NK-92 (cell line): Measurements from ENCODE around the gene CELF3.
"Not testable (repeated sequence)": the region's sequence is repeated elsewhere in the genome, so short reads cannot be mapped to it uniquely, and the experiment has no call there.

ENCODE experiments used
- DNase-seq: peaks from one replicate; lab custom pipeline; 2025; ENCODE audit not compliant: unreplicated experiment; lab: John Stamatoyannopoulos, UW

CELF3 gene

DNA sequence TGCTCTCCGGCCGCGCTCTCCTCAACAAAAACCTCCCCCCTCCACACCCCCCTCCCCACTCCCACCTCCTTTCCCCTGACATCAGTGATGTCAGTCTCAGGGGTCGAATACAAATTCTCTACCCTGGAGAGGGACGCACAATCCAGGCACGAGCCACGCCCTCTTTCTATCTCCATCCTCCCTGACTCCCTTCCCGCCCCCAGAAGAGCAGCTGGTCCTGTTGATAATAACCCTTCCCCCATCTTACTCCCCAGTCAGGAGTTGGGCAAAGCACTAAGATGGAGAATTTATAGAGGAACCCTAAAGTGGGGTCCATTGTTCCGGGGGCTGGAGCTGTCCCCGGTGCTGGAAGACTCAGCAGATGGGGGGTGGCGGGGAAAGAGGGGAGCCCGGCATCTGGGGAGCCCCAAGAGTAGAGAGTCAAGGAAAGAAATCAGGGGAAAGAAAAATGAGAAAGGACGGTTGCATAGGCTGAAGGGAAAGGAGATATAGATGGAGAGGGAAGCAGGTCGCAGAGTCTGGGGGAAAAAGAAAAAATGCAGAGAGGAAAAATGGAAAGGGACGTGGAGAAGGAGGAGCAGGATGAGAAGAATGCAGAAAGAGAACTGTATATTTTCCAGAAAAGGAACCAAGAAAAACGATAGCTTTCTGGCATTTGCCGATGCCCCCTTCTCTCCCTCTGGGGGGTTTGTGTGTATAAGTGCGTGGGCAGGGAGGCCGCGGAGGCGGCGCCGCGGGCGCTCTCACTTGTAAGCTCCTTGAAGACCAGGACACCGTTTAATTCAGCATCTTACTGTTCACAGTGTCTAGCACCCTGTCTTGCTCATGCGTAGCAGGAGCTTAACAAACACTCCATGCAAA, at the start of gene CELF3:
CELF3 (minus strand) TSS at position 33 of the 861 bp plus-strand sequence. CDS start 783 bp downstream, outside the sequence.
- no peak for DNase-seq

GRCh38 chr1:151763990-151764389, 47.4 kb upstream of the CELF3 start:
- DNase-seq, result no peak

DNA sequence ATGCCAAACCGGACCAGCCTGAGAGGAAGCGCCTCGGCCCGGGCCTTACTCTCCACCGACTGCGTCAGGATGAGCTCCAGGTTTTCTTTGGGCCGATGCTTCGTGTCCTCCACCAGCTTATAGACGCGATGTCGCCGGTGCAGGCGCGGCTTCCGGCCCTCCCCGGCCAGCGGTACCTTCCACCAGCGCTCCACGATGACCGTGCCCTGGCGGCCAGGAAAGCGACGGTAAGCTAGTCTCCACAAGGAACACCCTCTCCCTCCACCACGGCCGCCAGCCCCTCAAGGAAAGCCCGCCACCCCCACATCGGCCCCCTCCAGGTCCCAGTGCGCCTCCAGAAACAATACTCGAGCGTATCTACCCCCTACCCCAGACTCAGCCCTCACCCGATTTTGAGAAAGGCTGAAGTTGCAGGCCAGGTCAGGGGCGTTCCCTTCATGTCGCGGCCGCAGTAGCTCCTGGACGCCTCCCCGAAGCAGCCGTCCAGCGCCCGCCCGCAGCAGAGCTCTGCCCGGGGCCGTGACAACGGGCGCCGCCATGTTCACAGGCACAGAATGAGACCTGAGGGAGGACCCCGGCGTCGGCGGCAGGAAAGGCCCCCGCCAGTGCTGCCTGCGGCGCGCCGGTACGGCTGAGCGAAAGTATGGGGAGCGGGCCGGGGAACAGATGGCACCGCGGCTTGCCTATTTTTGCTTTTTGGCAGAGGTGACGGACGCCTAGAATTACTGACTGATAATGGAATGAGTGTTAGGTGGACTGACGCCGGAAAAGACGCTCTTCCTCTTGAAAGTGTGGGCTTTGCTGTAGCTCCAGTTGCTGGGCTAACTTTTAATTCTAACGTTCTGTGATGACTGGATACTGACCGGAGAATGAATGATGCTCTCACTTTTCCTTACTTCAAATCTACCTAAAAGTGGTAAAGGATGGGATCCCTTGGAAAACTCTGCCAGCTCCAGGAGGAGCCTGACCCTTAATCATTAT, 46.6 kb upstream of the CELF3 start, which contains the start of gene MRPL9:
MRPL9 (minus strand) TSS at position 556 of the 981 bp plus-strand sequence; CDS start at position 539, 17 bp downstream.
- no peak for DNase-seq

DNA sequence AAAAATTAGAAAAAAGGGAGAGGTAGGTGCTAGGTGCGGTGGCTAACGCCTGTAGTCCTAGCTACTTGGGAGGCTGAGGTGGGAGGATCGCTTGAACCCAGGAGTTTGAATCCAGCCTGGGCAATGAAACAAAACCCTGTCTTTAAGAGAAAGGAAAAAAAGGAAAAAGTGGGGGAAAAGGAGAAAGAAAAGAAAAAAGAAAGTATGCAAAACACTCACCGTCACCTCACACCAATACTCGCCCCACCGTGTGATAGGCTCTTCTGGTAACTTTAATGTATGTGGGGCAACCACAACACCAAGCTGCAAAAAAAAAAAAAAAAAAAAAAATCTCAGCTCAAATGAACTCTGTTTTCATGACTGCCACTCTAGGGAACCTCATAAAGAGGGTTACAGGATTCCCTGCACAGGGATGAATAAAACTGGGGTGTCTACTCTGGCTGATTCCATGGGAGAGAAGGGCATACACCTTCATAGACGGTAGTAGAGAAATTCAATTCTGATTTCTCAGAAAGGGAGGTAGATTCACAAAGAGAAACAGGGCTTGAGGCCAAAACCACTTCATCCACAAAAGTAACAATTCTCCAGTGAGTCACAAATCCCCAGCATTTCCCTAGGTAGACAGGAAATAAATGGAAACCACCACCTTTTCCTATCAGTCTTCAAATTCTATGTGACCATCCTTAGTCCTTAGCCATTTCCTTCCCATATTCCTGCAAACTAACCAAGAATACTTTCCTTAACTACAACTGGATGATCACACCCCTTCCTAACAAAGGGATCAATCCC, 44.2 kb upstream of the CELF3 start:
- DNase-seq, result no peak

GRCh38 chr1:151759241-151759640, 42.6 kb upstream of the CELF3 start:
- DNase-seq, result no peak

DNA sequence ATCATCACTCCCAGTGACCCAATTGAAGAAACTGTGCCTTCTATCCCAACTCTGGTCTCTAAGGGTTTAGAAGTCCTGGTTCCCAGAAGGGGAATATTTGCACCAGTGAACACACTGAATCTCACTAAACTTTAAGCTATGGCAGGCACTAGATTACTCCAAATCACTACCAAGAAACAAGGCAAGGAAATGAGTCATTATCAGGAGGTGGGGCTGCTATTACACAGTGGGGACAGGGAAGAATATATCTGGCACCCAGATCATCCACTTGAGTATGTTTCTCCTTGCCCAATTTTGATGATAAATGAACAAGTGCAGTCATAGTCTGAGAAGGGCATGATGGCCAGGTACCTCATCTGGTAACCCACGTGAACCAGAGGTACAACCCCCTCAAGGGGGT, 39.7 kb upstream of the CELF3 start:
- DNase-seq, result no peak

DNA sequence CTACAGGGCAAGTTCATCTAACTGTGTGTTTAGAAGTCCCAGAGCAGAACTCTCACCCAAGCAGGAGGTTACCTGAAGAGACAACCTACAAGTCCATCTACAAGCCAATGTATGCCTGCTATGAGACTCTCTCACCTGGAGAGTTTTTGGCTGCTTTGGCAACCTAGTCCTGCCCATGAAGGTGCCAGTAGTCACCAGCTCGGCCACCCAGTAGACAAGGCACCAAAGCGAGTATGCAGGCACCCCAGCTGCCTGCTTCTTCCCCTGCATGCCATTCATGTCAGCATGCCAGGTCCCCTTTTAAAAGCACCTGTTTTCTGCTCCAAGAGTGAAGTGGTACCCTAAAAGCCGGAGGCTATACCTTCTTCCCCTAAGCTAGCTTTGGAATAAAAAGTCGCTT, 24.9 kb upstream of the CELF3 start:
- DNase-seq, result no peak

- no peak for DNase-seq
Measured at GRCh38 chr1:151739590-151740355, 23.2 kb upstream of the CELF3 start.

DNA sequence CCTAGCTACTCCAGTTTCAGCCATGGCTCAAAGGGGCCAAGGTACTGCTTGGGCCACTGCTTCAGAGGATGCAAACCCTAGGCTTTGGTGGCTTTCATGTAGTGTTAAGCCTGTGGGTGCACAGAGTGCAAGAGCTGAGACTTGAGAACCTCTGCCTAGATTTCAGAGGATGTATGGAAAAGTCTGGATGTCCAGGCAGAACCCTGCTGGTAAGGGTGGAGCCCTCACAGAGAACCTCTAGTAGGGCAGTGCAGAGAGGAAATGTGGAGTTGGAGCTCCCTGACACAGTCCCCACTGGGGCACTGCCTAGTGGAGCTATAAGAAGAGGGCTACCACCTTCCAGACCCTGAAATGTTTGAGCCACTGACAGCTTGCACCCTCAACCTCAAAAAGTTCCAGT, 20.9 kb upstream of the CELF3 start:
- no peak for DNase-seq

DNA sequence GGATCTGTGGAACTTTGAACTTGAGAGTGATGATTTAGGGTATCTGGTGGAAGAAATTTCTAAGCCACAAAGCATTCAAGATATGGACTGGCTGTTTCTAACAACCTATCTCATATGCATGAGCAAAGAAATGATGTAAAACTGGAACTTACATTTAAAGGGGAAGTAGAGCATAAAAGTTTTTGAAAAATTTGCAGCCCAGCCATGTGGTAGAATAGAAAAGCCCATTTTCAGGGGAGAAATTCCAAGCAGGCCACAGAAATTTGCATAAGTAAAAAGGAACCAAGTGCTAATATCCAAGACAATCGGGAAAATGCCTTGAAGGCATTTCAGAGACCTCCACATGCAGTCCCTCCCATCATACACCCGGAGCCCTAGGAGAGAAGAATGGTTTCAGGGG, 20.4 kb upstream of the CELF3 start:
- DNase-seq, result no peak

DNA sequence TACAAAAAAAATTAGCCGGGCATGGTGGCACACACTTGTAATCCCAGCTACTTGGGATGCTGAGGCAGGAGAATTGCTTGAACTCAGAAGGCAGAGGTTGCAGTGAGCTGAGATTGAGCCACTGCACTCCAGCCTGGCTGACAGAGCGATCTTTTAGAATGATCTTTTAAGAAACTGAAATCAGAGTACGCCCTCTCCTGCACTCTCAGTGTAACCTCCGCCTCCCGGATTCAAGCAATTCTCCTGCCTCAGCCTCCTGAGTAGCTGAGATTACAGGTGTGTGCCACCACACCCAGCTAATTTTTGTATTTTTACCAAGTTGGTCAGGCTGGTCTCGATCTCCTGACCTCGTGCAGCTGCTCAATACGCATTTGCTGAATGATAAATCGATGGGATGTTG, 17.4 kb upstream of the CELF3 start:
- not testable (repeated sequence) for DNase-seq

DNA sequence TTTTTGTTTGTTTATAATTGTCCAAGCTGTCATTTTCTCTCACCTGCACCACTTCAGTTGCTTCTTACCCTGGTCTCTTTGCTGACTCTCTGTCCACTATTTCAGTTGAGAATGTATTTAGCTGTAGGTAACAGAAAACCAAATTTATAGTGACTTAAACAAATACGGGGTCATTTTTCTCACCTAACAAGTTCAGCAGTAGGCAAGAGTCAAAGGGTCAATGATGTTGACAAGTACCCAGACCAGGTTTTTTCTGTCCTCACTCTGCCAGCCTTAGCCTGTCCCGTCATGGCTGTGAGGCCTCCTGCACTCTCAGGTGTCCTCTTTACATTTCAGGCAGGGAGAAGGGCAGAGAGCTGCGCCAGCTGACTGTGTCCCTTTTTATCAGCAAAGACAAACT, 16.5 kb upstream of the CELF3 start:
- no peak for DNase-seq

- DNase-seq, result no peak
Measured at GRCh38 chr1:151729966-151730291, 13.3 kb upstream of the CELF3 start.

DNA sequence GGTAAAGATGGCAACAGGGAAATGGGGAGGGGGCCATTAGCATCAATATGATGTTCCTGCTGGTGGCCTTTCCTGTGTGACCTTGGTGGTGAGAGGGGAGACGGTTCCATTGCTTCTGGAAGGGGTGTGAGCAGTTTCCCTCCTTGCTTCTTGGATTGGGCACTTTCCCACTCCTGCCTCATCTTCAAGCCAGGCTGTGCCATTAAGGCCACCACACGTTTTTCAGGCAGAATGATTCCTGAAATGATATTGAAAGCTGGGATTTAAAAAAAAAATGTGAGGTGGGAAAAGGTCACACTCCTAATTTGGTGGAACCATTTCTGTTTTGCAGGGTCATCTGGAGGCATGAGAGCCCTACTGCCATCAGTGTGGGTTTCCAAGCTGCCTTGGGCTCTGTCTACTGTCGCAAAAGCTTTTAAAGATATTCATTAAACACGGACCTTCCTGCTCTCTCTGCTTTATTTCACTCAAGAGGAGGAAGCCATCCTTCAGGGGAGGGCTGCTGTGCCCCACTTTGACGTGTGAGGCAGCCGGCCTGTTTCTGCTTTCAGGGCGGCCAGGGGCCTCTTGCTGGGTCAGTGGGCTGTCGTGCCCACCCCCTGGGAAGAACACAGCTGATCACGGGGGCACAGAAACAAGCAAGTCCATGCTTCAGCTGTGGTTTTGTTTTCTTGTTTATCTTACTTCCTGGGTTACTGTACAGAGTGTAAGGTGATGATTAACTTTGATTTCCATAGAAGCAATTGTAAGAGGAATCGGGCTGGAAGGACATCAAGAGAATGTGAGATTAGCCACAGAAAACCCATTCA, 12.8 kb upstream of the CELF3 start:
- no peak for DNase-seq

- DNase-seq, result no peak
Measured at GRCh38 chr1:151728151-151729054, 11.8 kb upstream of the CELF3 start.

DNA sequence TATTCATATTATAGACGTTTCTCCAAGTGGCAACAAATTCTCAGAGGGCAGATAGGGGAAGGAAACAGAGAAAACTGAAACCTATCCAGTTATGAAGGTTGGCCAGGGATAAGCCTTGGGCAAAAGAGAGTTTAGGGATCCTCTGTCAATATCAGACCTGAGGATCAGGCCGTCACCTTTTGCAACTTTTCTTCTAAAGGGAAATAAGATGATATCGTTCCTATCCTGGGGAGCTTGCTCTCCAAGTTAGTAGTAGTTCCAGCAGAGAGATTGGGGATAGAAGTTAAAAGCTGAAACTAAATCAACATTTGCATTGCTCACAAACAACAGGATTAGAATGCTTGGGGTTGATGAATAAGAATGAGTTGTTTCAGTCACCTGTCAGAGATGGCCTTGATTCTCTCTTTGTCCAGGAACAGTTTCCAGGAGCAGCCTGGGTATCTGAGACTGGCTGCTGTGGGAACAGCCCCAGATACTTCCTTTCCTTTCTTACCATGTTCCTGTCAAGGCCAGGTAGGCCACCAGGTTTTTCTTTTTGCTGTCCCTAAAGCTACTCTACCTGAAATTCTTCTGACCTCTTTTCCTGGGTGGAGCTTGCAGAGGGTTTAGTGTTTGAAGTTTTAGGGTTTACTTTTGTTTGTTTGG, 7.2 kb upstream of the CELF3 start:
- DNase-seq, result no peak

DNA sequence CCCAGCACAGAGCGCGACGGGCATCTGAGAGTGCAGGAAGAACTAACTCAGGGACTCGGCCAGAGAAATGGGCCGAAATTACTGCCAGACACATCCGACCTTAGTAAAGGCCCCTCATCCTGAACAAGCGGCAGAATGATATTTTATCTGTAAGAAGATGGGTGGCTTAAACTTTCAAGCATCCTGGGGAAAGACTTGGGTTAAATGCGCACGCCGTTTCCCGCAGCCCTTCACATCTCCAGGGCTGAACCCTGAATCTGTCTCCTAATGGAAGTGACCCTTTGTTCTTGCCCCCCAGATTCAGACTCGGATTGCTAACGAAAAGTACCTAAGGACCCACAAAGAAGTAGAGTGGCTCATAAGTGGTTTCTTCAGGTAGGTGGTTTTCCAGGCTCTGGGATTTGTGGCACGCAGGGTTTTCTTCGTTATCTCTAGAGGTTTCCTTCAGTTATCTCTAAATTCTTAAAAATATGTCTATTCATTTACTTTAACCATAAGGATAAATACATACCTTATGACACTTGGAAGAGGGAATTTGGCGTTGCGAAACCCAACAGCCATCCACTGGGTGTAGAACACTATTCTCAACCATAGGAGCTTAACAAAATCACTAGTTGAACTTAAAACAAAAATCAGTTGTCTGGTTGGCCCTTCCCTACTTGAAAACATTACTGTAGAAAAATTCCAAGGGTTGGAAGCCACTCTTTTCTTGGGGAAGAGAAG, 5.3 kb upstream of the CELF3 start:
- no peak for DNase-seq
